IMR-90 (cell line): Measurements from ENCODE around the gene PKIG. TPM values are rescaled to one million over a fixed set of nuclear protein-coding genes. Genes with fewer than 3 reads are reported as not detected.

Source experiments
- ATAC-seq: fragments of 200-7000 bp; cut with Tn5 transposase; 2 replicates; pipeline ENCODE4 v1.9.1; 2020; ENCODE audit warnings: low read depth, mild to moderate bottlenecking, moderate library complexity
- BruUV-seq: library from RNA; stranded (reverse); fragments of 400-500 nt; replicated peaks from 2 replicates; lab custom pipeline; 2021; lab: Mats Ljungman, UMichigan
- CTCF ChIA-PET: fragments of 300-600 bp; formaldehyde crosslinking; extraction: SDS; loops from one replicate; lab custom pipeline; 2021; ENCODE audit warnings: antibody characterized with exemption; lab: Yijun Ruan, JAX
- POLR2A ChIA-PET: fragments of 300-600 bp; sonication (Branson Sonifier 250); formaldehyde crosslinking; loops from one replicate; lab custom pipeline; 2022; ENCODE audit warnings: antibody characterized with exemption; ENCODE audit not compliant: unreplicated experiment; lab: Charles Lee
- DNase-seq: peaks from one replicate; pipeline ENCODE4 v3.0.0; 2013
- H2AFZ ChIP-seq: replicated peaks from 2 replicates; pipeline ENCODE3; 2013; ENCODE audit warnings: low read length, mild to moderate bottlenecking; ENCODE audit not compliant: poor library complexity
- H2AK5ac ChIP-seq: 2 replicates; pipeline ENCODE4 v1.6.1; 2013; ENCODE audit warnings: low read depth, low read length, inconsistent platforms
- H2AK9ac ChIP-seq: replicated peaks from 2 replicates; pipeline ENCODE3; 2013; ENCODE audit warnings: mild to moderate bottlenecking, low read depth, low read length, moderate library complexity; ENCODE audit not compliant: poor library complexity
- H2BK120ac ChIP-seq: 2 replicates; pipeline ENCODE4 v1.6.1; 2013; ENCODE audit warnings: low read depth, low read length, inconsistent platforms
- H2BK15ac ChIP-seq: 3 replicates; pipeline ENCODE4 v1.6.1; 2013; ENCODE audit warnings: low read depth, low read length, inconsistent platforms
- H2BK20ac ChIP-seq: 2 replicates; pipeline ENCODE4 v1.6.1; 2013; ENCODE audit warnings: low read depth, mild to moderate bottlenecking, inconsistent platforms, low read length, moderate library complexity
- H2BK5ac ChIP-seq: 2 replicates; pipeline ENCODE4 v1.6.1; 2013; ENCODE audit warnings: mild to moderate bottlenecking, low read depth, low read length, inconsistent platforms; ENCODE audit not compliant: poor library complexity, severe bottlenecking
- H3K14ac ChIP-seq: replicated peaks from 2 replicates; pipeline ENCODE4 v1.6.1; 2013; ENCODE audit warnings: low read depth, low read length, inconsistent platforms
- H3K18ac ChIP-seq: 2 replicates; pipeline ENCODE4 v1.6.1; 2013; ENCODE audit warnings: low read depth, low read length, control low read depth
- H3K23ac ChIP-seq: 2 replicates; pipeline ENCODE4 v1.6.1; 2013; ENCODE audit warnings: low read depth, low read length, inconsistent platforms
- H3K27ac ChIP-seq: 2 replicates; pipeline ENCODE4 v1.5.1; 2013; ENCODE audit warnings: mild to moderate bottlenecking, control low read depth, low read length; ENCODE audit not compliant: insufficient read depth
- H3K27me3 ChIP-seq: 2 replicates; pipeline ENCODE4 v1.6.1; 2013; ENCODE audit warnings: low read length; ENCODE audit not compliant: control insufficient read depth, insufficient read depth
- H3K36me3 ChIP-seq: 2 replicates; pipeline ENCODE4 v1.6.1; 2013; ENCODE audit warnings: low read length, mixed read lengths; ENCODE audit not compliant: control insufficient read depth, insufficient read depth
- H3K4ac ChIP-seq: 2 replicates; pipeline ENCODE4 v1.6.1; 2013; ENCODE audit warnings: low read depth, low read length, inconsistent platforms
- H3K4me1 ChIP-seq: 2 replicates; pipeline ENCODE4 v1.6.1; 2013; ENCODE audit warnings: low read length, mixed read lengths; ENCODE audit not compliant: control insufficient read depth, insufficient read depth
- H3K4me2 ChIP-seq: 2 replicates; pipeline ENCODE4 v1.6.1; 2013; ENCODE audit warnings: low read depth, mild to moderate bottlenecking, control low read depth, low read length, moderate library complexity
- H3K4me3 ChIP-seq: 2 replicates; pipeline ENCODE4 v1.5.1; 2013; ENCODE audit warnings: low read depth, mild to moderate bottlenecking, control low read depth, low read length, moderate library complexity; ENCODE audit not compliant: insufficient read depth
- H3K56ac ChIP-seq: 2 replicates; pipeline ENCODE4 v1.6.1; 2013; ENCODE audit warnings: low read length, inconsistent platforms; ENCODE audit not compliant: insufficient read depth; ENCODE audit errors: extremely low read depth
- H3K79me1 ChIP-seq, 2 experiments: 2 replicates each; pipeline ENCODE4 v1.6.1; 2013; ENCODE audit warnings: low read length in 2 of 2, inconsistent platforms in 1 of 2, low read depth in 1 of 2
- H3K9ac ChIP-seq: 2 replicates; pipeline ENCODE4 v1.6.1; 2013; ENCODE audit warnings: low read depth, low read length, control low read depth
- H3K9me1 ChIP-seq: 2 replicates; pipeline ENCODE4 v1.6.1; 2013; ENCODE audit warnings: low read length, inconsistent platforms; ENCODE audit not compliant: insufficient read depth
- H3K9me3 ChIP-seq: 2 replicates; pipeline ENCODE4 v1.6.1; 2013; ENCODE audit warnings: low read length; ENCODE audit not compliant: control insufficient read depth, insufficient read depth
- H4K20me1 ChIP-seq: 2 replicates; pipeline ENCODE4 v1.6.1; 2013; ENCODE audit warnings: low read length, inconsistent platforms; ENCODE audit not compliant: insufficient read depth
- H4K5ac ChIP-seq: 2 replicates; pipeline ENCODE4 v1.6.1; 2013; ENCODE audit warnings: mild to moderate bottlenecking, low read depth, low read length, control low read depth
- H4K8ac ChIP-seq, 2 experiments: 2 replicates each; pipeline ENCODE4 v1.6.1; 2013; ENCODE audit warnings: low read depth in 2 of 2, low read length in 2 of 2, control low read depth in 1 of 2, inconsistent platforms in 1 of 2
- H4K91ac ChIP-seq: 2 replicates; pipeline ENCODE4 v1.6.1; 2013; ENCODE audit warnings: low read depth, low read length, inconsistent platforms; ENCODE audit not compliant: insufficient read depth
- BHLHE40 ChIP-seq: fragments of 150-350 bp; IDR thresholded peaks from 2 replicates; pipeline ENCODE4 v1.6.1; 2016; ENCODE audit warnings: mild to moderate bottlenecking, low read depth, low read length
- CEBPB ChIP-seq: IDR thresholded peaks from 2 replicates; pipeline ENCODE4 v1.6.1; 2012; ENCODE audit warnings: low read depth, low read length, improper control_type of control experiment
- CHD1 ChIP-seq: IDR thresholded peaks from 2 replicates; pipeline ENCODE4 v1.6.1; 2012; ENCODE audit warnings: low read depth, low read length, improper control_type of control experiment
- FOS ChIP-seq: fragments of 150-350 bp; IDR thresholded peaks from 2 replicates; pipeline ENCODE4 v1.6.1; 2016; ENCODE audit warnings: low read depth, low read length
- MAZ ChIP-seq: IDR thresholded peaks from 2 replicates; pipeline ENCODE4 v1.6.1; 2012; ENCODE audit warnings: low read depth, mild to moderate bottlenecking, low read length, improper control_type of control experiment, moderate library complexity, borderline replicate concordance
- MXI1 ChIP-seq: IDR thresholded peaks from 2 replicates; pipeline ENCODE4 v1.6.1; 2012; ENCODE audit warnings: low read depth, mild to moderate bottlenecking, low read length, moderate library complexity, borderline replicate concordance
- NFE2L2 ChIP-seq: fragments of 150-350 bp; IDR thresholded peaks from 2 replicates; pipeline ENCODE4 v1.6.1; 2016; ENCODE audit warnings: low read depth, mild to moderate bottlenecking, low read length
- POLR2A ChIP-seq: IDR thresholded peaks from 2 replicates; pipeline ENCODE4 v1.6.1; 2012; ENCODE audit warnings: mild to moderate bottlenecking, low read depth, low read length
- RAD21 ChIP-seq: IDR thresholded peaks from 2 replicates; pipeline ENCODE4 v1.6.1; 2012; ENCODE audit warnings: low read length, improper control_type of control experiment
- RCOR1 ChIP-seq: IDR thresholded peaks from 2 replicates; pipeline ENCODE4 v1.6.1; 2012; ENCODE audit warnings: mild to moderate bottlenecking, low read length, improper control_type of control experiment; ENCODE audit not compliant: insufficient replicate concordance
- RFX5 ChIP-seq: IDR thresholded peaks from 2 replicates; pipeline ENCODE4 v1.8.0; 2012; ENCODE audit warnings: low read depth, mild to moderate bottlenecking, low read length, moderate library complexity
- SMC3 ChIP-seq: fragments of 150-350 bp; IDR thresholded peaks from 2 replicates; pipeline ENCODE4 v1.6.1; 2016; ENCODE audit warnings: low read depth, mild to moderate bottlenecking, antibody characterized with exemption, low read length, moderate library complexity
- WGBS, 2 experiments: methylation state at CpG; one replicate each; pipeline versions ENCODE4 v1.1.5 to v1.1.7; 2013; ENCODE audit warnings: missing lambda C conversion rate in 2 of 2; ENCODE audit not compliant: insufficient read length in 1 of 2; ENCODE audit errors: extremely low coverage in 2 of 2; 5-methylcytosine and 5-hydroxymethylcytosine counted together
- dilution Hi-C: fragments of 300-500 bp; cut with HindIII; formaldehyde crosslinking; loops from one replicate; pipeline ENCODE4 v1.14.3; 2018; ENCODE audit warnings: low sequenced_read_pairs; ENCODE audit not compliant: unreplicated experiment
- in situ Hi-C: fragments of 300-500 bp; cut with MboI; formaldehyde crosslinking; loops from 3 replicates; pipeline ENCODE4 v1.14.3; 2019; ENCODE audit warnings: low sequenced_read_pairs, inconsistent platforms, mixed read lengths
- intact Hi-C: fragments of 100-400 bp; cut with micrococcal nuclease; formaldehyde crosslinking; loops from 2 replicates; pipeline ENCODE4 v1.10.0; 2022
- polyA plus RNA-seq, 3 experiments: library from polyadenylated mRNA; depleted of rRNA; stranded (reverse); fragments of >200 nt; gene quantifications; 2 replicates each; pipeline ENCODE4 v1.2.3, GENCODE V29; 2012; ENCODE audit warnings: low replicate concordance in 1 of 3
- total RNA-seq: library from RNA; depleted of rRNA; stranded (reverse); fragments of >200 nt; gene quantifications from 2 replicates; pipeline ENCODE4 v1.2.3, GENCODE V29; 2012
- TF ChIP-seq, protein P1 (sequence below): fragments of 150-350 bp; IDR thresholded peaks from 2 replicates; pipeline ENCODE4 v1.6.1; 2017; ENCODE audit warnings: mild to moderate bottlenecking, antibody characterized with exemption, low read length, low read depth
- TF ChIP-seq, protein P2 (sequence below): conservative IDR thresholded peaks from 2 replicates; pipeline ENCODE4 v1.5.1; 2012; ENCODE audit warnings: mild to moderate bottlenecking, low read depth, low read length, improper control_type of control experiment
- TF ChIP-seq, protein P3 (sequence below): fragments of 150-350 bp; IDR thresholded peaks from 2 replicates; pipeline ENCODE4 v1.6.1; 2016; ENCODE audit warnings: low read depth, mild to moderate bottlenecking, low read length, moderate library complexity, borderline replicate concordance

PKIG gene
- total and polyA plus RNA-seq, 2 of the 4 experiments (the other 2 are of a cell fraction): 78.3 to 89.6 TPM

- H3K56ac ChIP-seq: no peak overlapping the region
- dilution Hi-C loops: no loop called here
- H3K79me1 ChIP-seq: peaks cover 13 to 58% of the 10 kb centered on the region in 2 experiments; a peak in 3 of 4 replicates
- in situ Hi-C loops: no loop called here
- intact Hi-C loops: no loop called here
- ChIA-PET CTCF (no interaction called here), POLR2A (no interaction called here)
- H3K9me3 ChIP-seq: peaks cover 2% of the 10 kb centered on the region; the same call in 1 of the 2 replicates
- H3K14ac ChIP-seq: peak overlapping the region; percentile 75
- peak overlapping the region in 1 of 2 experiments; percentile 27; a peak in 1 of 4 replicates for H4K8ac ChIP-seq
- H3K18ac ChIP-seq: peak overlapping the region; percentile 58; the same call in 1 of the 2 replicates
- peak overlapping the region; percentile 78; the same call in 2 of the 3 replicates for H2BK15ac ChIP-seq
- peak overlapping the region; percentile 90 for H3K4ac ChIP-seq
- H3K4me2 ChIP-seq: no peak overlapping the region
- H2BK20ac ChIP-seq: peak overlapping the region; percentile 68
- peak overlapping the region; percentile 97 for H2AK5ac ChIP-seq
- no peaks in the 10 kb centered on the region for H3K36me3 ChIP-seq
- peak overlapping the region; percentile 55; the same call in 1 of the 2 replicates for H4K91ac ChIP-seq
- peak overlapping the region; percentile 79 for H3K23ac ChIP-seq
- peak overlapping the region; percentile 65 for H2BK120ac ChIP-seq
- peaks cover 22% of the 10 kb centered on the region for H3K4me1 ChIP-seq
- H2AFZ ChIP-seq: no peak overlapping the region
- peaks cover 24% of the 10 kb centered on the region for H3K9me1 ChIP-seq
- H3K27me3 ChIP-seq: no peaks in the 10 kb centered on the region
- H3K27ac ChIP-seq: no peak overlapping the region
- no peak overlapping the region for H3K9ac ChIP-seq
- ATAC-seq: no peak
- BruUV-seq: no TSS peak
- no peak for DNase-seq
- no peaks in the 10 kb centered on the region for H4K20me1 ChIP-seq
- H3K4me3 ChIP-seq: no peak overlapping the region
- no peak overlapping the region for H2AK9ac ChIP-seq
- no peak overlapping the region for H2BK5ac ChIP-seq
- no CpG with 5 or more reads among the region's 9 CpGs for WGBS, 2 experiments
- H4K5ac ChIP-seq: no peak overlapping the region
- no peak for TF ChIP-seq BHLHE40
- no peak for TF ChIP-seq RCOR1
- no peak for TF ChIP-seq POLR2A
- no peak for TF ChIP-seq FOS
- no peak for TF ChIP-seq MXI1
- TF ChIP-seq CHD1: no peak
- TF ChIP-seq, protein P1, sequence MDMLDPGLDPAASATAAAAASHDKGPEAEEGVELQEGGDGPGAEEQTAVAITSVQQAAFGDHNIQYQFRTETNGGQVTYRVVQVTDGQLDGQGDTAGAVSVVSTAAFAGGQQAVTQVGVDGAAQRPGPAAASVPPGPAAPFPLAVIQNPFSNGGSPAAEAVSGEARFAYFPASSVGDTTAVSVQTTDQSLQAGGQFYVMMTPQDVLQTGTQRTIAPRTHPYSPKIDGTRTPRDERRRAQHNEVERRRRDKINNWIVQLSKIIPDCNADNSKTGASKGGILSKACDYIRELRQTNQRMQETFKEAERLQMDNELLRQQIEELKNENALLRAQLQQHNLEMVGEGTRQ: no peak
- TF ChIP-seq, protein P2, sequence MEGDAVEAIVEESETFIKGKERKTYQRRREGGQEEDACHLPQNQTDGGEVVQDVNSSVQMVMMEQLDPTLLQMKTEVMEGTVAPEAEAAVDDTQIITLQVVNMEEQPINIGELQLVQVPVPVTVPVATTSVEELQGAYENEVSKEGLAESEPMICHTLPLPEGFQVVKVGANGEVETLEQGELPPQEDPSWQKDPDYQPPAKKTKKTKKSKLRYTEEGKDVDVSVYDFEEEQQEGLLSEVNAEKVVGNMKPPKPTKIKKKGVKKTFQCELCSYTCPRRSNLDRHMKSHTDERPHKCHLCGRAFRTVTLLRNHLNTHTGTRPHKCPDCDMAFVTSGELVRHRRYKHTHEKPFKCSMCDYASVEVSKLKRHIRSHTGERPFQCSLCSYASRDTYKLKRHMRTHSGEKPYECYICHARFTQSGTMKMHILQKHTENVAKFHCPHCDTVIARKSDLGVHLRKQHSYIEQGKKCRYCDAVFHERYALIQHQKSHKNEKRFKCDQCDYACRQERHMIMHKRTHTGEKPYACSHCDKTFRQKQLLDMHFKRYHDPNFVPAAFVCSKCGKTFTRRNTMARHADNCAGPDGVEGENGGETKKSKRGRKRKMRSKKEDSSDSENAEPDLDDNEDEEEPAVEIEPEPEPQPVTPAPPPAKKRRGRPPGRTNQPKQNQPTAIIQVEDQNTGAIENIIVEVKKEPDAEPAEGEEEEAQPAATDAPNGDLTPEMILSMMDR: no peak
- TF ChIP-seq, protein P3, sequence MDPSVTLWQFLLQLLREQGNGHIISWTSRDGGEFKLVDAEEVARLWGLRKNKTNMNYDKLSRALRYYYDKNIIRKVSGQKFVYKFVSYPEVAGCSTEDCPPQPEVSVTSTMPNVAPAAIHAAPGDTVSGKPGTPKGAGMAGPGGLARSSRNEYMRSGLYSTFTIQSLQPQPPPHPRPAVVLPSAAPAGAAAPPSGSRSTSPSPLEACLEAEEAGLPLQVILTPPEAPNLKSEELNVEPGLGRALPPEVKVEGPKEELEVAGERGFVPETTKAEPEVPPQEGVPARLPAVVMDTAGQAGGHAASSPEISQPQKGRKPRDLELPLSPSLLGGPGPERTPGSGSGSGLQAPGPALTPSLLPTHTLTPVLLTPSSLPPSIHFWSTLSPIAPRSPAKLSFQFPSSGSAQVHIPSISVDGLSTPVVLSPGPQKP: no peak
- no peak for TF ChIP-seq RFX5
- TF ChIP-seq CEBPB: no peak
- TF ChIP-seq MAZ: no peak
- no peak for TF ChIP-seq RAD21
- TF ChIP-seq NFE2L2: no peak
- TF ChIP-seq SMC3: no peak
Measured at GRCh38 chr20:44580581-44581268, 1.7 kb upstream of the PKIG start.
